H1 (cell line): ENCODE results near the gene OTOGL. TPM values are rescaled to one million over a fixed set of nuclear protein-coding genes. Genes with fewer than 3 reads are reported as not detected.

Source experiments
- CTCF ChIA-PET: fragments of 300-600 bp; sonication (Branson Sonifier 250); formaldehyde crosslinking; loops from one replicate; lab custom pipeline; 2021; ENCODE audit not compliant: partially characterized antibody; lab: Charles Lee
- POLR2A ChIA-PET: fragments of 300-600 bp; sonication (Branson Sonifier 250); formaldehyde crosslinking; loops from one replicate; lab custom pipeline; 2021; ENCODE audit warnings: inconsistent platforms; ENCODE audit not compliant: partially characterized antibody; lab: Charles Lee
- DNase-seq, 2 experiments: peaks; one replicate each; pipeline versions ENCODE4 v3.0.0 to v3.0.0-alpha.2; 2010 to 2022; ENCODE audit warnings: low spot score in 2 of 2, low read depth in 1 of 2, mixed read lengths in 1 of 2
- FAIRE-seq: peaks from 2 replicates; lab custom pipeline; 2011; peaks lifted over from hg19 to GRCh38; lab: Jason Lieb, UNC
- H2AFZ ChIP-seq: 2 replicates; pipeline ENCODE4 v1.8.1; 2012; ENCODE audit warnings: low read length, inconsistent platforms
- H2AK5ac ChIP-seq: 2 replicates; pipeline ENCODE4 v1.6.1; 2013; ENCODE audit warnings: low read depth, low read length
- H2BK120ac ChIP-seq: replicated peaks from 2 replicates; pipeline ENCODE3; 2013; ENCODE audit warnings: low read depth, low read length, inconsistent platforms
- H2BK12ac ChIP-seq: 2 replicates; pipeline ENCODE4 v1.6.1; 2013; ENCODE audit warnings: low read depth, low read length
- H2BK15ac ChIP-seq: 2 replicates; pipeline ENCODE4 v1.6.1; 2013; ENCODE audit warnings: low read length
- H2BK20ac ChIP-seq: 2 replicates; pipeline ENCODE4 v1.6.1; 2013; ENCODE audit warnings: low read length
- H2BK5ac ChIP-seq: 2 replicates; pipeline ENCODE4 v1.6.1; 2013; ENCODE audit warnings: low read depth, low read length
- H3K14ac ChIP-seq: 2 replicates; pipeline ENCODE4 v1.6.1; 2013; ENCODE audit warnings: inconsistent platforms; ENCODE audit not compliant: insufficient read length
- H3K18ac ChIP-seq: 2 replicates; pipeline ENCODE4 v1.6.1; 2013; ENCODE audit warnings: low read length; ENCODE audit errors: extremely low read depth
- H3K23ac ChIP-seq: 2 replicates; pipeline ENCODE4 v1.6.1; 2013; ENCODE audit warnings: inconsistent platforms; ENCODE audit not compliant: insufficient read length
- H3K23me2 ChIP-seq: 2 replicates; pipeline ENCODE4 v1.6.1; 2013; ENCODE audit warnings: low read depth, low read length
- H3K27ac ChIP-seq: 2 replicates; pipeline ENCODE4 v1.6.1; 2011; ENCODE audit warnings: low read depth, low read length, inconsistent platforms
- H3K27me3 ChIP-seq, 4 experiments: replicated peaks in 1 of 4; 1 replicate in 1 of 4; 2 replicates in 3 of 4; pipeline versions ENCODE4 v1.6.1 to v1.8.1; 2011 to 2013; ENCODE audit warnings: low read length in 3 of 4, mild to moderate bottlenecking in 3 of 4, inconsistent platforms in 2 of 4, mixed read lengths in 2 of 4, moderate library complexity in 1 of 4; ENCODE audit not compliant: control insufficient read depth in 3 of 4, insufficient read depth in 3 of 4; ENCODE audit errors: extremely low read depth in 1 of 4
- H3K36me3 ChIP-seq, 4 experiments: 2 replicates each; pipeline versions ENCODE4 v1.6.1 to v1.8.1; 2011 to 2013; ENCODE audit warnings: mild to moderate bottlenecking in 4 of 4, low read length in 3 of 4, moderate library complexity in 2 of 4, control low read depth in 1 of 4, inconsistent platforms in 1 of 4; ENCODE audit not compliant: insufficient read depth in 4 of 4, control insufficient read depth in 2 of 4
- H3K4ac ChIP-seq: replicated peaks from 2 replicates; pipeline ENCODE3; 2013; ENCODE audit warnings: low read length, low read depth, mixed read lengths, inconsistent platforms; ENCODE audit not compliant: insufficient read length
- H3K4me1 ChIP-seq, 4 experiments: replicated peaks in 1 of 4; 1 replicate in 1 of 4; 2 replicates in 3 of 4; pipeline versions ENCODE4 v1.6.1 to v1.8.1; 2011 to 2013; ENCODE audit warnings: low read length in 3 of 4, inconsistent platforms in 2 of 4, mixed read lengths in 1 of 4; ENCODE audit not compliant: insufficient read depth in 4 of 4, control insufficient read depth in 3 of 4
- H3K4me2 ChIP-seq, 2 experiments: 2 replicates each; pipeline versions ENCODE4 v1.6.1 to v1.8.1; 2011 to 2013; ENCODE audit warnings: low read depth in 2 of 2, low read length in 2 of 2, control low read depth in 1 of 2, inconsistent platforms in 1 of 2, mild to moderate bottlenecking in 1 of 2; ENCODE audit not compliant: insufficient read depth in 1 of 2
- H3K4me3 ChIP-seq, 4 experiments: fragments of 200-600, 300-600 bp in 1 of 4; sonication (generic), shearing (Covaris generic), sonication (Bioruptor Twin) in 1 of 4; 2 replicates each; pipeline versions ENCODE4 v1.5.1 to v1.8.1; 2011 to 2016; ENCODE audit warnings: low read length in 4 of 4, low read depth in 3 of 4, control low read depth in 2 of 4, inconsistent platforms in 2 of 4, mild to moderate bottlenecking in 2 of 4, mixed read lengths in 1 of 4, moderate library complexity in 1 of 4; ENCODE audit not compliant: insufficient read depth in 2 of 4; ENCODE audit errors: extremely low read depth in 1 of 4
- H3K56ac ChIP-seq: replicated peaks from 2 replicates; pipeline ENCODE3; 2013; ENCODE audit warnings: low read depth, mild to moderate bottlenecking, mixed read lengths, low read length, inconsistent platforms; ENCODE audit not compliant: insufficient read length
- H3K79me1 ChIP-seq: 2 replicates; pipeline ENCODE4 v1.6.1; 2013; ENCODE audit warnings: low read depth, low read length, control low read depth
- H3K79me2 ChIP-seq, 2 experiments: 2 replicates each; pipeline versions ENCODE4 v1.6.1 to v1.8.1; 2012 to 2013; ENCODE audit warnings: low read length in 2 of 2, mild to moderate bottlenecking in 2 of 2, inconsistent platforms in 1 of 2; ENCODE audit not compliant: insufficient read depth in 2 of 2, control insufficient read depth in 1 of 2
- H3K9ac ChIP-seq, 4 experiments: replicated peaks in 1 of 4; 1 replicate in 1 of 4; 2 replicates in 3 of 4; pipeline versions ENCODE4 v1.6.1 to v1.8.1; 2011 to 2013; ENCODE audit warnings: low read depth in 3 of 4, low read length in 3 of 4, control low read depth in 2 of 4, mild to moderate bottlenecking in 2 of 4, moderate library complexity in 2 of 4, inconsistent platforms in 1 of 4; ENCODE audit errors: extremely low read depth in 1 of 4
- H3K9me3 ChIP-seq, 2 experiments: 2 replicates each; pipeline versions ENCODE4 v1.6.1 to v1.8.1; 2012 to 2013; ENCODE audit warnings: mild to moderate bottlenecking in 2 of 2, moderate library complexity in 2 of 2, control low read depth in 1 of 2, inconsistent platforms in 1 of 2, low read depth in 1 of 2, low read length in 1 of 2, mixed read lengths in 1 of 2; ENCODE audit not compliant: insufficient read depth in 2 of 2
- H4K20me1 ChIP-seq, 2 experiments: replicated peaks in 1 of 2; 2 replicates each; pipeline versions ENCODE3 to v1.8.1; 2011 to 2013; ENCODE audit warnings: inconsistent platforms in 2 of 2, low read length in 2 of 2, mild to moderate bottlenecking in 1 of 2; ENCODE audit not compliant: insufficient read depth in 2 of 2, control insufficient read depth in 1 of 2
- H4K5ac ChIP-seq: 2 replicates; pipeline ENCODE4 v1.6.1; 2013; ENCODE audit warnings: low read length, low read depth, mixed read lengths, inconsistent platforms; ENCODE audit not compliant: insufficient read length
- H4K8ac ChIP-seq: 2 replicates; pipeline ENCODE4 v1.8.0; 2013; ENCODE audit warnings: mild to moderate bottlenecking, moderate library complexity, low read length, inconsistent platforms; ENCODE audit not compliant: insufficient read depth; ENCODE audit errors: extremely low read depth
- H4K91ac ChIP-seq: replicated peaks from 2 replicates; pipeline ENCODE3; 2013; ENCODE audit warnings: low read length, mixed read lengths, inconsistent platforms; ENCODE audit not compliant: insufficient read length
- ATF3 ChIP-seq: IDR thresholded peaks from 2 replicates; pipeline ENCODE4 v1.6.1; 2011; ENCODE audit warnings: low read depth, mild to moderate bottlenecking, low read length; ENCODE audit not compliant: insufficient read depth
- CREB1 ChIP-seq: IDR thresholded peaks from 2 replicates; pipeline ENCODE4 v1.6.1; 2012; ENCODE audit warnings: inconsistent platforms
- WGBS, 2 experiments: shearing (Covaris generic) in 1 of 2; methylation state at CpG; one replicate each; pipeline versions ENCODE4 v1.1.6 to v1.1.7; 2013 to 2015; ENCODE audit warnings: low lambda C conversion rate in 2 of 2, mixed read lengths in 2 of 2, inconsistent platforms in 1 of 2, low coverage in 1 of 2, missing lambda C conversion rate in 1 of 2; ENCODE audit not compliant: insufficient replicate concordance in 2 of 2, insufficient coverage in 1 of 2, insufficient read length in 1 of 2; ENCODE audit errors: extremely low coverage in 1 of 2, missing lambda C conversion rate in 1 of 2; 5-methylcytosine and 5-hydroxymethylcytosine counted together
- polyA plus RNA-seq, 7 experiments: library from polyadenylated mRNA; depleted of rRNA in 3 of 7; stranded (reverse) in 5 of 7; unstranded in 2 of 7; fragments of >200 nt in 5 of 7; fragments of 200-250 nt in 2 of 7; gene quantifications; 1 replicate in 5 of 7; 2 replicates in 1 of 7; 4 replicates in 1 of 7; pipeline versions ENCODE4 v1.2.1 to v1.2.3, GENCODE V29; 2011 to 2013; ENCODE audit warnings: missing spikeins in 2 of 7, mixed read lengths in 2 of 7
- total RNA-seq: library from RNA; stranded (reverse); fragmentation: NEBNext Ultra II Directional; extraction: Animal tissue kit (Norgen Biotek cat#: 25700); gene quantifications from 2 replicates; pipeline ENCODE4 v1.2.1, GENCODE V29; 2021

OTOGL gene
- total and polyA plus RNA-seq, 2 of the 8 experiments (the other 6 are each of a cell fraction or from before 2014, with no cell fraction given), result 0.12 to 0.17 TPM

- POLR2A ChIA-PET, result no interaction called here
- TF ChIP-seq ATF3 (no peak), CREB1 (no peak)
These were observed 40.2 kb upstream of the OTOGL start for GRCh38 chr12:80059102-80059501.

More at GRCh38 chr12:80059102-80059501, 40.2 kb upstream of the OTOGL start:
- no peaks in the 10 kb centered on the region for H3K79me2 ChIP-seq
- no peak overlapping the region for H2BK120ac ChIP-seq
- CTCF ChIA-PET, result interaction anchor here (0.9 to 1.8 kb wide), 3 partner anchors 10 to 128 kb away, joined by 3 to 4 read pairs (median 3); no protein-coding TSS in a partner anchor
- H3K4ac ChIP-seq, result no peak overlapping the region
- H3K27me3 ChIP-seq, result no peaks in the 10 kb centered on the region
- FAIRE-seq (no peak), DNase-seq (no peak)
- H2BK5ac ChIP-seq, result no peak overlapping the region
- no peak overlapping the region for H3K23ac ChIP-seq
- no peak overlapping the region for H2BK12ac ChIP-seq
- H3K79me1 ChIP-seq, result no peaks in the 10 kb centered on the region
- 100% methylated on average over 1 of the region's 1 CpG; no CpG with 5 or more reads in 1 of the 2 experiments for WGBS, 2 experiments
- no peak overlapping the region for H4K91ac ChIP-seq
- H3K56ac ChIP-seq, result no peak overlapping the region
- H3K36me3 ChIP-seq, result no peaks in the 10 kb centered on the region
- no peak overlapping the region for H2AK5ac ChIP-seq
- H3K9ac ChIP-seq, result no peak overlapping the region
- H4K5ac ChIP-seq, result no peak overlapping the region
- H3K27ac ChIP-seq, result no peak overlapping the region
- no peak overlapping the region for H2BK15ac ChIP-seq
- no peaks in the 10 kb centered on the region for H3K4me1 ChIP-seq
- H3K14ac ChIP-seq, result no peak overlapping the region
- H2AFZ ChIP-seq, result no peak overlapping the region
- no peaks in the 10 kb centered on the region for H3K23me2 ChIP-seq
- H2BK20ac ChIP-seq, result no peak overlapping the region
- no peak overlapping the region for H3K4me3 ChIP-seq
- H3K18ac ChIP-seq, result no peak overlapping the region
- no peak overlapping the region for H3K4me2 ChIP-seq
- H4K20me1 ChIP-seq, result no peaks in the 10 kb centered on the region
- no peak overlapping the region for H4K8ac ChIP-seq
- H3K9me3 ChIP-seq, result no peaks in the 10 kb centered on the region
